GM19395 (cell line): ENCODE results near the gene DNAL1.
"Not testable (repeated sequence)": the region's sequence is repeated elsewhere in the genome, so short reads cannot be mapped to it uniquely, and the experiment has no call there.

ENCODE experiments used
- ATAC-seq: cut with Tn5 transposase; IDR thresholded peaks from one replicate; pipeline ENCODE4 v1.9.1; 2021; ENCODE audit warnings: mild to moderate bottlenecking, moderate library complexity; ENCODE audit not compliant: unreplicated experiment

Gene DNAL1

DNA sequence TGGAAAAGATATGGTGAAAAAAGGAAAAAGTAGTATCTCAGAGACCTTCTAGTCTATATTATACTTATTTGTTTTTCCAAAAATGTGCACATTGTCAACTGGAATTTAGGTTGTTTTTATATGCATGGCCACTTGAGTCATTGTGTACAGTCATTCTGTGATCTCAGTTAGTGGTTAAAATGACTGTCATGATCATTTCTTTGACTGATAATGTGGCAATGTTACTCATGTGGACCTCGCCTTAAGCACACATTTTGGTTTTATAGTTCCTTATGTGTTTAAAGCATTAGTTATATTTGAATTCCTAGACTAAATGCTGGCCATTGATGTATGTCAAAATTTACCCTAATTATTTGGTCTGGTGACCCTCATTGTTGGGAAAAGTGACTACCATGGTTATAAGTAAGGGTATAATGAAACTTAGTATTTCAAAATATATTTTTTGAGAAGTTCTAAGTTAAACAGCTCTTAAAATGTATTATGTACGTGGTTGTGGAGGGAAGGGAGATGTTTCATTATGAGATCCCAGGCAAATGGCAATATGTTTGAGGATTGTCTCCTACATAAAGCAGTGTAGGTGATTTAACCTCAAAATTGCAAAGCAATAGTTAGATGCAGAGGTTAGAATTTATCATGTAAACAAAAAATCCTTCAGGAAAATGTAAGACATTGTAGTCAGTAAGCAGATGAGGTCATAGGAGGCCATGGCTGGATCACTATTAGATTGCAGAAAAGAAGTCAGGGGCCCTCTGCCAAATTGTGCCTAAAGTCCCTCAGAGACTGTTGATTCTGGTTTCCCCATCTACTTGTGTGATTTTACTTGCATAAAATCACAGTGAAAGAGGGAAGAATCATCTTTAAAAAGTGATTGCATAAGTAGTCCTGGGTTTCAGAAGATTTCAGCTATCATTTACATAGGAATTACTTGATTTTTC, 51.9 kb downstream of the DNAL1 start:
- peak; percentile 84 for ATAC-seq

DNA sequence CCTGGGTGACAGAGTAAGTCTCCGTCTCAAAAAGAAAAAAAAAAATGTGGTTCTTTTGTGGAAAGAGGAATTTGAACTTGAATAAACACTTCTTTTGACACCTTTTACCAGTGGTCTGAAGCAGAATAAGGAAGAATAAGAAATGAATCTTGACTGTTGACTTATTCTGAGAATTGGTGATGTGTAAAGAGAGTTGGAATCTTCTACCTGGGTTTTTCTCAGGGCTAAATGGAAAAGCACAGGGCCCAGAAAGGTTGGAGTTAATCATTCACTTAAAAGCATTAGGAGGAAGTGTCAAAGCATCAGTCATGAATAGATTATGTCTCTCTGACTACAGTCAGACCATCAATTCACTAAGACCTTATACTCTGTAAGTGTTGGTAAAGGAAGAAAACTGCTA, 55.5 kb downstream of the DNAL1 start:
- ATAC-seq, result no peak

DNA sequence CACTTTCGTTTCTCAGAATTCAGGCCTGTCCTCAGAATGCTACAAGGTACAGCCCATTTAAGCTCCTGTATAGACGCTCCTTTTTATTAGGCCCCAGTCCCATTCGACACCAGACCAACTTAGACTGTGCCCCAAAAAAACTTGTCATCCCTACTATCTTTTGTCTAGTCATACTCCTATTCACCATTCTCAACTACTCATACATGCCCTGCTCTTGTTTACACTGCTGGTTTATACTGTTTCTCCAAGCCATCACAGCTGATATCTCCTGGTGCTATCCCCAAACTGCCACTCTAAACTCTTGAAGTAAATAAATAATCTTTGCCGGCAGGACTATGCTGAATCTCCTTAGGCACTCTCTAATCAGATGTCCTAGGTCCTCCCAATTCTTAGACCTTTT, 63.3 kb downstream of the DNAL1 start:
- ATAC-seq, result not testable (repeated sequence)

DNA sequence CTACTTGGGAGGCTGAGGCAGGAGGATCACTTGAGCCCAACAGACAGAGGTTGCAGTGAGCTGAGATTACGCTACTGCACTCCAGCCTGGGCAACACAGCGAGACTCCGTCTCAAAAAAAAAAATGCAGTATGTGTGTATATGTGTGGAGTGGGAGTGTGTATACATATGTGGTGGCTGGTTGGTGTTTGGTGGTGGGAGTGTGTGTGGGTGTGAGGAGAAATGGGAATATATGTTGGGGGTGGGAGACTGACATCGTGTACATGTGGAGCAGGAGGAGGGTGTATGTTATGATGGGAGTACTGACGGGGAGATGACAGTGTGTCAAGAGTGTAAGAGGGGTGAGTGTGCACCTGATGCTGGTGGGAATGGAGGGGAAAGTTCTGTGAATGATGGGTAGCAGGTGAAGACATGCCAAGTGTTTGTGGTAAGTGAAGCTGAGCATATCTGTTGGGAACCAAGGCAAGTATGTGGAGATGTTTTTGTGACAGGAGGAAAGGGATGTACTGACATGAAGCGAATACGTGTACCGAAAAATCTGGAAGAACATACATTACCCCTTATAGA, 65.2 kb downstream of the DNAL1 start:
- ATAC-seq, result no peak

DNA sequence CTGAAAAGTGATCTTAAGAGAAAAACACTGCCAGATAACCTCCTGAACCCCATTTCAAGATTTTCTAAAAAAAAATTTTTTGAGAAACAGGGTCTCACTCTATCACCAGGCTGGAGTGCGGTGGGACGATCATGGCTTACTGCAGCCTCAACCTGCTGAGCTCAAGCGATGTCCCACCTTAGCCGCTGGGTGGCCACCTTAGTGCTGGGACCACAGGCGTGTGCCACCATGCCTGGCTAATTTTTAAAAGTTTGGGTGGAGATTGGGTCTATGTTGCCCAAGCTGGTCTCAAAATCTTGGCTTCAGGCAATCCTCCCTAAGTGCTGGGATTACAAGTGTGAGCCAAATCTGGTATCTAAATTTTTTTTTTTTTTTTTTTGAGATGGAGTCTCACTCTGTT, 66.0 kb downstream of the DNAL1 start:
- ATAC-seq, result no peak

DNA sequence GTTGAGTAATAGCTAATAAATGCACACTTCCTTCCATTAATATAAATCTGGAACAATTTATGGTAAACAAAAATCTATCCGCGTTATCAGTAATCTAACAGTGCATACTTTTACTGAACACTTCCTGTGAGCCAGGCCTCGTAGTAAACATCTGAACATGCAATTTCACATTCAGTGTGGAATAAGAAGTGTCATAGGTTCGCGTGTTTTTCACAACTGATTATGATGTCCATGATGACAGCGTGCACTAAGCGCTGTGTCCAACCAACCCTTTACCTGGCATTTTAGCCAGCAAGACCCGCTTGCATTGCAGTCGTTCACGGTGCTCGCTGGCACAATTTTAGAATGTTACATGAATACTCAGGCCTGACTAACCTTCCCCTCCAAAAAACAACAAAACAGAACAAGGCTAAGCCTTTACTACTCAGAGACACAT, 67.3 kb downstream of the DNAL1 start:
- no peak for ATAC-seq

DNA sequence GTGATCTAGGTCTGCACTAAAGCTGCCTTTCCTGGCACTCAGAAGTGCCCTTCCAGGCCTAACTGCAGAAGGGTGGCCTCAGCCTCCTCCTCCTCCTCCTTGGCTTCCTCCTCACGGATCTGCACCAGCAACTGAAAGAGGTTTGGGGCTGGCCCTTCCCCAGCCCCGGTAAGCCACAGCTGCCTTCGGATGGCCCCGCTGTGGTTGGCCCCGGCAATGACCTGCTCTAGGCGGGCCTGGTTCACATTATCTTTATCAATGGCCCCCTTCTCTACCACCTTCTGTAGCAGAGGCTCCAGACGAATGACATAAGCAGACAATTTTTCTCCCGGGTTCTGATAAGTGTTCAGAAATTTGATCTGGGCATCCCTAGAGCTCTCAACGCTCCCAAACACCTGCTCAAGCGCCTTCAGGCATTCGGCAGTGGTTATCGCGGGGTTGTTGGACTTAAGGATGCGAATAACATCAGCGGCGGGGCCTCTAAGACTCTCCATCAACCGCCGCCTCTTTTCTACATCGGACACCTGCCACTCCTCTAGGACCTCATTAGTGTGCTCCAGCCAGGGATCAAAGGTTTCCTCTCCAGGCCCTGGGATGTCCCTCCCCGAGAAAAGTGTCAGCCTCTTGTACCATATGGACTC, 67.9 kb downstream of the DNAL1 start:
- ATAC-seq, result no peak

DNA sequence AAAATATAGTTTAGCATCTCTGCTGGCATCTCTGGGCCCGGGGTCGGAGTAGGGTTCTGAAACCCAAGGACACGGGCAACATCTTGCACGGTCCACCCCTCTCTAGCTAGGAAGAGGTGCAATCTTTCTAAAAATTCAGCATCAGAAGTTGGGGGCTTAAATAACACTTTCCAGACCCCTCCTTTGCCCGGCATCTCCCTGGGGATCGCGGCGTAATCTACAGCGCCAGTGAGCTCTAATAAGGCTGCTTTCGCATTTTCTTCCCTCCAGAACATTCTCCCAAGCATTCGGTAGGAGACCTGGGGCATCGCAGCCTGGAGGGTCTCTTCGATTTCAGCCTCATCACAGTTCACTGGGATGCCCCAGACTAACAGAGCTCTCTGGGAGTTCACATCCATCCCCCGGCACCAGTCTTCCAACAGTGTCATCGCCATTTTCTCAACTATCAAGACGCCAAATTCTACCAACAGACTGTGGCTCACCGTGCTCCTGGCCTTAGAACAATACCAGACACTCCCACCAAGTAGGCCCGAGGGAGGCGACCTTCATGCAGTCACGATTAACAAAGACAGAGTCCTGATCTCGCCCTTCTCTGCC, 68.5 kb downstream of the DNAL1 start:
- ATAC-seq, result no peak

DNA sequence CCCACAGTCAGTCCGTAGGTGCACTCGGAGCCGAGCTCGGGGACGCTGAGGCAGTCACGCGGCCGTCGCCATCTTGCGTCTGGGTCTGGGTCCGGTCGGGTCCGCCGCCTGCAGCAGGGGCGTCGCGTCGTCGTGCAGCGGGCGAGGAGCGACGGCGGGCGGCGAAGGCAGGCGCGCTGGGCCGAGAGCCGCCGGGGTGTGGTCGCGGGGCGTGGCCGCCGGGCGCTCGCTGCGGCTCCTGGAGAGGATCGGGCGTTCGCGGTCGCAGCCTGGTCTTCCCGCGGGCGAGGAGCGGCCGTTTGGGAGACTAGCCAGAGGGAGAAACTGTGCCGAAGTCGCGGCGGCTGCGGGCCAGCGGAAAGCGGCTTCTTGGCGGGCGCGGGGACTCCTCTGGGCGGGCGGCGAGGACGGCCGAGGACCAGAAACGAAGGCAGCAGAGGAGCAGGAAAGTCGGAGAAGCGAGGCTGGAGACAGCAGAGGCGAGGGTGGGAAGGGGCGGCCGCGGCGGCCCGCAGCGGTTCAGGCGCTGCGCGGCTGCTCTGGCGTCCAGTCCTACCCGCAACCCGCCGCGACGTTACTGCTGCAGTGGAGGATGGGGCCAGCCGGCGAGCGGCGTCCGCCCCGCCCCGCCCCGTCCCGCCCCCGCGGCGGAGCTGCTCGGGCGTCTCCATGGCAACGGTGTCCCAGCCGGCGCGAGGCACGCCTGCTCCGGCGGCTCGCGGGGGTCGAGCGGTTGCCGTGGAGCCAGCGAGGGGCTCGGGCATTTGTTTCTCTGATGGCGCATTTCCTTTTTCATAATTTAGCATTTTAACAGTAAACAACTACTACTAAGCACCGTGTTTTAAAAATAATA, 69.2 kb downstream of the DNAL1 start, which contains the start of gene PNMA1:
Gene PNMA1, minus strand, starts transcription at position 582 of the 853 bp plus-strand sequence. CDS start 745 bp downstream, outside the sequence.
- peak; percentile 80 for ATAC-seq

DNA sequence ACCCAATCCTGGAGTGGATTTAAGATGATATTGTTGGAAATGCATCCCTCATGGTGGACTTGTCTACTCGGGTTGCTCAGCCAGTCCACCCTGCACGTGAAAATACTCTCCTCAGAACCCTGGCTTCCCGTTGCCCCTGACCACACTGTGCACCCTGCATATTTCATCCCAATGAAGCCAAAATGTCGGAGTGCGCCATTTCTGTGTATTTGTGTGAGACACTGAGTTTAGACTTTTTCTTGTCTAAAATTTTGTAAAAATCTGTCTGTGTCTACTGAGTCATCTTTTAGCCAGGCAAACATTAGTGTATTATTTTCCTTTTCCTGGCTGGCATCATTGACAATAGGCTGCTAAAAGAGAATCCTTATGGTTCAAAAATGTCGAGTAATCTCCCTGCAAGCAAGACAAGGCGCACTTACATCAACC, 69.9 kb downstream of the DNAL1 start:
- ATAC-seq, result peak; percentile 6

DNA sequence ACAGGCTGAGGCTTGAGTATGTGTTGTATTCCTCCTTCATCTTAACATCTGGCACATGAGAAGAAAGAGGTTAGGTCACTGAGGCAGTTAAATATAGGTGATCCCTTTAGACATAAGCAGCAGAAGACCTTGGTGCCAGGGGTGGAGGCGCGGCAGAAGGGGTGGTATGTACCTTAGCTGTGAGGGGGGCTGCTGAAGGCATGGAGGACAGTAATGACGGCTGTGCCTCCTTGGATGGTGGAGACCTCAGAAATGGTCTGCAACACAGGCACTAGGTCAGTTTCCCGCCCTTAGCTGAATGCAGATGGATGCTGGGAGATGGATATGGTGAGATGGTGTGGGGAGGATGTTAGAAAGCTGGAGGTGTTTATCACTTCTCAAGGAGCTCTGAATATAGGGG, 70.9 kb downstream of the DNAL1 start:
- ATAC-seq, result no peak

DNA sequence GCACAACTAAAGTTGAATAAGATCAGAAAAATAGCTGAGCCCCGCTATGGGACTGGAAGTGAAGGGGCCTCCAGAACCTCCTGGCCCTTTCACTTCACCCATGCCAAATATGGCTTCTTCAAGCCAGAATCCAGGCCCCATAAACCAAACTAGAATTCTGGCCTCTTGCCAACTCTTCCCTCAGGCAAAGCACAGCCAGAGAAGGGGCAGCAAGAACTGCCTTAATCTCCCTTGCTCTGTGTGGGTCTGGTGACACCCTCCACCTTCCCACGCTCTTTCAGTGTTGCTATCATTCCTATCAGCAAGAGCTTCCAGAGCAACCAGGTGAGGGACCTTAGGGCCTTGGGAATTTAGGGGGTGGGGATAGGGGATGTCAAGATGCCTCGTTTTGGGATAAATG, 72.5 kb downstream of the DNAL1 start:
- ATAC-seq, result no peak

DNA sequence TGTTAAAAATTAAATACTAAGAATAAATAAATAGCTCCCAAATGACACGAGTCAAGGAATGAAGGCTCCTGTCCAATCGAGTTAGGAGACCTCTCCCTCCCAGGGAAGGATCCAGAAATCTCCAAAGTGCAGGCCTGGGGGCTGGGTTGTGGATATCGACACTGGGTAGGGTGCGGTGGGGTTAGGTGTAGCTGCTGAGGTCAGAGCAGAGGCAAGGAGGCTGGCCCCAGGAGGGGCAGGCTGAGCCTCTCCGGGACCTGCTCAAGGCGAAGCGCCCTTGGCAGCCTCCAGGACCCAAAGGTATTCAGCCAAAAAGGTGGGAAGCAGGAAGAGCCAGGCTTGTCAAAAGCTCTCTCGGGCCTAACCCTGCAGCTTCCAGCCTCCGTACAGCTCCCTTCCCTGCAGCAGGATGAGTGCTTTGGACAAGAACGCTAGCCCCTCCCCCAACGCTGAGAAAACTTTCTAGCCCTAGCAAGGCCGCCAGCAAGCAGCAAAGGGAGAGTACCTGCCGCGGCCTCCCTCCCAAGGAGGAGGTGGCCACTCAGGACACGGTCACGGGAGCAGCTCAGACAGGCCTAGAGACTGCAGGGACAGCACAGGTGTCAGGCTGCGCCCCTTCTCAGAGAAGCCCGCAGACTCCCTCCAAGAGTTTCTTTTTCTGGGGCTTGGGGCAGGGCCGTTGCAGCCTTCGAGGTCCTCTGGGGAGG, 73.1 kb downstream of the DNAL1 start:
- no peak for ATAC-seq

DNA sequence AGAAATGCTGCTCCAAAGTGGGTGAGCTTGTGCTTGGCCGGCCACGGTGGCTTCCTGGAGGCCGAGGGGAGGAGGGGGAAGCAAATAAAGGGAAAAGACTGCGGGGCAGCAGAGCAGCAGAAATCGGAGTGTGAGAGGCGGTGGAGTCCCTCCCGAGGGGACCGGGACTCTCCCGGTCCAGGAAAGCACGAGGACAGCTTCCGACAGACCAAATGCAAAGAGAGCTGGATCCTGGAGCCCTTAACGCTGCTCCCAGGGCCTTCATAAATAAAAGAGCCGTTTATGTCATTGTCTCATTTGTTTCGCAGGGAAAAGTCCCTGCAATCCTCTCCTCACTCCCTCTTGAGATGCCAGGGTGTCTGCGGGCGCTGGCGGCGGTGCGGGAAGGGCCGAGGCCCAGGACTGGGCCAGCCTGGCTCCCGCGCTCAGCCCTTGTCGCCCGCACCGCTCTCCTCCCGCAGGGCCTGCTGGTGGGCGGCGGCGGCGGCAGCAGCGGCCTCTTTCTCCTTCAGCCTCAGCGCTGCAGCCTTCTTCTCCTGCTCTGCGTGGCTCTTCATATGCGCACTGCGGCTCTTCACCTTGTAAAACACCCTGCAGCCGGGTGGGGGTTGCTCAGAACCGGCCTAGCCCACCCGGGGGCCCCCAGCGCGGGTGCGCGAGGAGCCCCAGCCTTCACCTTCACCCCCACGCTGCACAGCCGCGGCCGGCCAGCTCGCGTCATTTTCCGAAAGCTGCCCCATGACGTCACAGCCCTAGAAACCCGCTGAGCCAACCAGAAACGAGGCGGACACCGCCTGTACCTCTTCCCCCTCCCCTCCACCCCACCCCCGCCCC, 73.8 kb downstream of the DNAL1 start:
- no peak for ATAC-seq

DNA sequence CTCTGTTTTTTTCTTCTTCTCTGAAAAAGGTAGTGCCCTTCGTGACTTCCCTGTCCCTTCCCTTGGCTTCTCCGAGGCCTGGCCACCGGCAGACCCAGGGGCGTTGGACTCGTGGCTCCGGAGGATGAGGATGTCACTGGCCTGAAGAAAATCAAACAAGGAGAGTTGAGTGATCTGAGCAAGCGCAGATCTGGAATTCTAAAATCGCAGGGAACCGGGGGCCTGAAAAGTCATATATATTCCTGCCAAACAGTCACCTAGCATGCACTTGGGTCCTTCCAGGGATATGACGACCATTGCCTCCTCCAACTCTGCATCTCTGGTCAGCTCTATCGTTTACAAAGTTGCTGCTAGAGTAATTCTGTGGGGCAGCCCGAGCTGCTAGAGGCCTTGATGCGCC, 74.6 kb downstream of the DNAL1 start:
- ATAC-seq, result no peak

DNA sequence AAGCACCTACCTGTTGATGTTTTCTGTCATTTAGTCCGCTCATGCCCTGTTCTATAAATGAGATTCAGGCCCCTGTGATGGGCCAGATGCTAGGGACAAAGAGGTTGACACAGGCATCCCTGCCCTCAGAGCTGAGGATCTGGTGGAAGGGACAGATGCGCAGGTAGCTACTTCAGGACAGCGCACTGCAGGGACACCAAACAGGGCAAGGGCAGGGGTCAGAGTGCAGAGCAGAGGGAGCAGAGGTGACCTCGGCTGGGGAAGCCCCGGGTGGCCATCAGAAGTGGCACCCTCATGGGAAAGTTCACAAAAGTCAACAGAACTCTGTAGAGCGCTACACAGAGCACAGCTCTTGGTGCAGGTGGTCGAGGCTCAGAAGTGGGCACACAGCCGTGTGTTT, 75.0 kb downstream of the DNAL1 start:
- ATAC-seq, result no peak

DNA sequence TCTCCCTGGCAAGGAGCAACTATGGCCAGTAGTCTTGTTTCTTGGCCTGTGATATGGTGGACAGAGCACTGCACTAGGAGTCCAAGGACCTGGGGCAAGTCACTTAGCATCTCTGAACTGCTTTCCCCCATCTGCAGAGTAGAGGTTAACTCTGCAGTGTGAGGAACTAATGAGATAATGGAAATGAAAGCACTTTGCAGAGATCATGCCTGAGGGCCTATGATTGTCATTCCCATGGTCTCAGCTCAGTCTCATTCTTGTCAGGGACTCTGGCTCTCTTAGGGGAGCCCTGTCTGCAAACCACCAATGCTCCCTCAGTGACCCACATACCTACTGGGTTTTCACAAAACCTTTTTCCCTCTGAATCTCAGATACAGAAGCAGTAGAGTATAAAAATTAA, 75.8 kb downstream of the DNAL1 start:
- no peak for ATAC-seq

DNA sequence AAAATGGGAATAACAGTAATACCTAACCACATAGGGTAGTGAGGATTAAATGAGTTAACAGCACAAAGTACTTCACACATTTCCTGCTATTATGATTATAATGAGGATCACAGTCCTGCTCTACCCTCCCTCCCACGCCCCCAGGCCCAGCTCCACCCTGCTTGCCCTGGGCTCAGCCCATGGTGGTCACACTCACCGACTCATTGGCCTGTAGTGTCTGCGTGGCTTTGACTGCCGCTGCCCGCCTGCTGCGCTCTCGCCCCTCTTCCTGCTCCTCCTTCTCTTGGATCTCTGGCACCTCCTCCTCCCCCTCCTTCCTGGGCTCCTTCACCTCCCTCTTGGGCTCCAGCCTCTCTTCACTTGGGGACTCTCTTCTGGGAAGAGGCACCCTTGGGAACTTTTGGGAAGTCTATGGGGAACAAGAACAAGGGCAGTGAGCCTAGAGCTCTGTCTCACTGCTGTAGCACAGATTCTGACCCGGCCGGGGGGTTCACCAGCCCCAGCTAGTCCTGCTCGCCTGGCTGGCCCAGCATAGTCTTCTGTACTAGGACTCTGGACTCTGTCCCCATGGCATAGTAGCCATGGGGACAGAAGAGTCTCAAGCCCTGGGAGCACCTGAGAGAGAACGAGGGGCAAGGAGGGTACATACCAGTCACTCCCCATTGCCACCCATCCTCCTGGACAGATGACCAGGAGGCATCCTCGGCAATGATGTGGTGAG, 76.5 kb downstream of the DNAL1 start:
- ATAC-seq, result no peak
